Measurements from ENCODE around the gene FRAT1. TPM values are rescaled to one million over a fixed set of nuclear protein-coding genes. Genes with fewer than 3 reads are reported as not detected.

FRAT1 gene
- total and polyA plus RNA-seq, 2 of the 13 experiments (the other 11 are each of a cell fraction or from before 2014, with no cell fraction given), result 1.7 to 2.3 TPM

DNA sequence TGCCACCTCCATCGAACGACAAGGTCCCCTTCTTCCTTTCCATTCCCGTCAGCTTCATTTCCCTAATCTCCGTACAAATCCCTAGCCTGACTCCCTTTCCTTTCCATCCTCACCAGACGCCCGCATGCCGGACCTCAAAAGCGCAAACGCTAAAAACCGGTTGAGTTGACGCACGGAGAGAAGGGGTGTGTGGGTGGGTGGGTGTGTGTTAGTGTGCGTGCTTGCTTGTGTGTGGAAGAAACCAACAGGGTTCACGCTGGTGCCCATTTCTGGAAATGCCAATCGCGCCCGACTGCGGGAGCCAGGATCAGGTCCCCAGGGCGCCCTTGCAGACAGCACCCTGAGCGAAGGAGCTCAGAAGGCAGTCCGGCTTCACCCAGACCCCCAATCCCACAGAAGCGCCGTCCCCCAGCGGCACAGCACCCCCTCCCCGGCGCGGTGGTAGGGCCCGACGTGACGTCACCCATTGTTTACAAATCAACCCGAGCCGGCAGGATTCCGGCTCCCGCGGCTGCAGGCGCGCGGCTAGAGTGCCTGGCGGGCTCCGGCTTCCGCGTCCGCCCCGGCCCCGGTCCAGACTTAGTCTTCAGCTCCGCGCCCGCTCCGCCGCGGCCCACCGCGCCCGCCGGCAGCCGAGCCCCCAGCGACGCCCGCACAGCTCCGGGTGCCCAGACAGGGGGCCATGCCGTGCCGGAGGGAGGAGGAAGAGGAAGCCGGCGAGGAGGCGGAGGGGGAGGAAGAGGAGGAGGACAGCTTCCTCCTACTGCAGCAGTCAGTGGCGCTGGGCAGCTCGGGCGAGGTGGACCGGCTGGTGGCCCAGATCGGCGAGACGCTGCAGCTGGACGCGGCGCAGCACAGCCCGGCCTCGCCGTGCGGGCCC lies at the start of gene FRAT1 (continued):
- TF ChIP-seq PRPF4 (IDR thresholded peaks at IDR 0.05; ENCODE audit: low read depth, low read length, poor library complexity, severe bottlenecking) (no peak), ZNF788 (CRISPR knock-in tag; IDR thresholded peaks at IDR 0.05; ENCODE audit: borderline replicate concordance) (peak; percentile 52; the same call in 1 of the 2 replicates), ZNF382 (CRISPR knock-in tag; IDR thresholded peaks at IDR 0.05; ENCODE audit: borderline replicate concordance) (no peak), ZNF749 (CRISPR knock-in tag; IDR thresholded peaks at IDR 0.05; ENCODE audit: borderline replicate concordance) (peak; percentile 46; the same call in 1 of the 2 replicates), KMT2A (CRISPR knock-in tag; IDR thresholded peaks at IDR 0.05) (no peak), MYNN (CRISPR knock-in tag; IDR thresholded peaks at IDR 0.05; ENCODE audit: low read depth) (no peak), ZMYM3 (CRISPR knock-in tag; IDR thresholded peaks at IDR 0.05) (no peak), ZNF761 (CRISPR knock-in tag; conservative IDR thresholded peaks at IDR 0.05) (no peak), ZNF558 (CRISPR knock-in tag; IDR thresholded peaks at IDR 0.05; ENCODE audit: borderline replicate concordance) (peak; percentile 57; the same call in 1 of the 2 replicates), ZFX (CRISPR knock-in tag; IDR thresholded peaks at IDR 0.05; ENCODE audit: low read depth) (peak; percentile 33; the same call in 1 of the 2 replicates), KLF12 (CRISPR knock-in tag; IDR thresholded peaks at IDR 0.05; ENCODE audit: borderline replicate concordance) (no peak; the same call in 1 of the 2 replicates), RARA (CRISPR knock-in tag; IDR thresholded peaks at IDR 0.05) (no peak), KLF15 (CRISPR knock-in tag; IDR thresholded peaks at IDR 0.05; ENCODE audit: borderline replicate concordance) (no peak), DPF2 (CRISPR knock-in tag; IDR thresholded peaks at IDR 0.05; ENCODE audit: borderline replicate concordance, low read depth) (no peak), KDM5B (CRISPR knock-in tag; IDR thresholded peaks at IDR 0.05; ENCODE audit: borderline replicate concordance) (peak; percentile 77; the same call in 1 of the 2 replicates), ZNF556 (CRISPR knock-in tag; IDR thresholded peaks at IDR 0.05; ENCODE audit: borderline replicate concordance) (no peak), NCOA5 (CRISPR knock-in tag; IDR thresholded peaks at IDR 0.05) (no peak), BRD4 (CRISPR knock-in tag; IDR thresholded peaks at IDR 0.05) (no peak), ZSCAN20 (CRISPR knock-in tag; IDR thresholded peaks at IDR 0.05; ENCODE audit: borderline replicate concordance) (0 out of 2 replicates have a peak, but pooled peaks have one; percentile 29), JDP2 (CRISPR knock-in tag; IDR thresholded peaks at IDR 0.05; ENCODE audit: borderline replicate concordance) (no peak), SMYD3 (CRISPR knock-in tag; IDR thresholded peaks at IDR 0.05) (no peak), SCMH1 (CRISPR knock-in tag; IDR thresholded peaks at IDR 0.05; ENCODE audit: borderline replicate concordance) (no peak), ARNT2 (CRISPR knock-in tag; IDR thresholded peaks at IDR 0.05; ENCODE audit: low read depth) (peak; percentile 87), STAT5B (CRISPR knock-in tag; IDR thresholded peaks at IDR 0.05) (no peak)
- TF ChIP-seq, protein P1, sequence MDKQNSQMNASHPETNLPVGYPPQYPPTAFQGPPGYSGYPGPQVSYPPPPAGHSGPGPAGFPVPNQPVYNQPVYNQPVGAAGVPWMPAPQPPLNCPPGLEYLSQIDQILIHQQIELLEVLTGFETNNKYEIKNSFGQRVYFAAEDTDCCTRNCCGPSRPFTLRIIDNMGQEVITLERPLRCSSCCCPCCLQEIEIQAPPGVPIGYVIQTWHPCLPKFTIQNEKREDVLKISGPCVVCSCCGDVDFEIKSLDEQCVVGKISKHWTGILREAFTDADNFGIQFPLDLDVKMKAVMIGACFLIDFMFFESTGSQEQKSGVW (CRISPR knock-in tag; IDR thresholded peaks at IDR 0.05; ENCODE audit: borderline replicate concordance), result no peak
- TF ChIP-seq, protein P2, sequence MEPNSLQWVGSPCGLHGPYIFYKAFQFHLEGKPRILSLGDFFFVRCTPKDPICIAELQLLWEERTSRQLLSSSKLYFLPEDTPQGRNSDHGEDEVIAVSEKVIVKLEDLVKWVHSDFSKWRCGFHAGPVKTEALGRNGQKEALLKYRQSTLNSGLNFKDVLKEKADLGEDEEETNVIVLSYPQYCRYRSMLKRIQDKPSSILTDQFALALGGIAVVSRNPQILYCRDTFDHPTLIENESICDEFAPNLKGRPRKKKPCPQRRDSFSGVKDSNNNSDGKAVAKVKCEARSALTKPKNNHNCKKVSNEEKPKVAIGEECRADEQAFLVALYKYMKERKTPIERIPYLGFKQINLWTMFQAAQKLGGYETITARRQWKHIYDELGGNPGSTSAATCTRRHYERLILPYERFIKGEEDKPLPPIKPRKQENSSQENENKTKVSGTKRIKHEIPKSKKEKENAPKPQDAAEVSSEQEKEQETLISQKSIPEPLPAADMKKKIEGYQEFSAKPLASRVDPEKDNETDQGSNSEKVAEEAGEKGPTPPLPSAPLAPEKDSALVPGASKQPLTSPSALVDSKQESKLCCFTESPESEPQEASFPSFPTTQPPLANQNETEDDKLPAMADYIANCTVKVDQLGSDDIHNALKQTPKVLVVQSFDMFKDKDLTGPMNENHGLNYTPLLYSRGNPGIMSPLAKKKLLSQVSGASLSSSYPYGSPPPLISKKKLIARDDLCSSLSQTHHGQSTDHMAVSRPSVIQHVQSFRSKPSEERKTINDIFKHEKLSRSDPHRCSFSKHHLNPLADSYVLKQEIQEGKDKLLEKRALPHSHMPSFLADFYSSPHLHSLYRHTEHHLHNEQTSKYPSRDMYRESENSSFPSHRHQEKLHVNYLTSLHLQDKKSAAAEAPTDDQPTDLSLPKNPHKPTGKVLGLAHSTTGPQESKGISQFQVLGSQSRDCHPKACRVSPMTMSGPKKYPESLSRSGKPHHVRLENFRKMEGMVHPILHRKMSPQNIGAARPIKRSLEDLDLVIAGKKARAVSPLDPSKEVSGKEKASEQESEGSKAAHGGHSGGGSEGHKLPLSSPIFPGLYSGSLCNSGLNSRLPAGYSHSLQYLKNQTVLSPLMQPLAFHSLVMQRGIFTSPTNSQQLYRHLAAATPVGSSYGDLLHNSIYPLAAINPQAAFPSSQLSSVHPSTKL (CRISPR knock-in tag; IDR thresholded peaks at IDR 0.05), result no peak

All from HepG2 (cell line).